Measurements from ENCODE around the gene FBXW12. TPM values are rescaled to one million over a fixed set of nuclear protein-coding genes. Genes with fewer than 3 reads are reported as not detected.

Gene FBXW12
- total RNA-seq, 1 experiment from 2014 or later = 0.74 TPM

- H3K23ac ChIP-seq (ENCODE audit: insufficient read length, low read depth, low read length) = no peak overlapping the region
- no peak overlapping the region for H2BK20ac ChIP-seq (ENCODE audit: low read depth, low read length, poor library complexity, severe bottlenecking)
- no peaks in the 10 kb centered on the region for H3K79me1 ChIP-seq (ENCODE audit: insufficient read depth, low read depth, low read length, poor library complexity, severe bottlenecking)
- no peak overlapping the region for H2BK5ac ChIP-seq (ENCODE audit: insufficient read length, low read length)
- no peak overlapping the region for H2AFZ ChIP-seq (ENCODE audit: low read length)
- H3K14ac ChIP-seq (ENCODE audit: insufficient read depth, low read length) = no peak overlapping the region
- no peak overlapping the region for H3K4ac ChIP-seq (ENCODE audit: low read depth, low read length)
- no peak overlapping the region for H3K4me2 ChIP-seq (ENCODE audit: insufficient read depth, insufficient read length, low read length)
- no peak overlapping the region for H3K27ac ChIP-seq (ENCODE audit: insufficient read length, low read depth, low read length)
- Mint-ChIP-seq H3K9me3 (no peaks in the 10 kb centered on the region), H3K4me3 (no peak overlapping the region), H3K4me1 (peaks cover 18 to 25% of the 10 kb centered on the region in 2 experiments), H3K27me3 (ENCODE audit: low read depth) (no peaks in the 10 kb centered on the region; the same call in 1 of the 2 replicates), H3K36me3 (ENCODE audit: insufficient read depth in 1 of 3, low read depth in 3 of 3) (no peaks in the 10 kb centered on the region), H3K27ac (peak overlapping the region in 2 of 3 experiments; percentile 1 to 22; a peak in 2 of 7 replicates)
- no peak overlapping the region for H2AK5ac ChIP-seq (ENCODE audit: insufficient read length, low read length)
- TF ChIP-seq CTCF (conservative IDR thresholded peaks at IDR 0.05) = no peak
- no peak overlapping the region for H4K5ac ChIP-seq (ENCODE audit: insufficient read length, low read depth, low read length)
- H2BK15ac ChIP-seq (ENCODE audit: low read depth, low read length) = no peak overlapping the region
- no peak for DNase-seq
- no peak overlapping the region for H2BK12ac ChIP-seq (ENCODE audit: insufficient read length, low read depth, low read length)
- no peak overlapping the region for H3K9ac ChIP-seq (ENCODE audit: extremely low read depth, insufficient read length, low read length)
- H4K8ac ChIP-seq (replicated peaks; ENCODE audit: insufficient read length, low read depth, low read length) = no peak overlapping the region
- H3T11ph ChIP-seq (ENCODE audit: low read length) = no peak overlapping the region
- no peaks in the 10 kb centered on the region for H3K9me3 ChIP-seq (ENCODE audit: control insufficient read depth, low read depth, low read length)
- H3K18ac ChIP-seq (ENCODE audit: insufficient read length, low read depth, low read length) = no peak overlapping the region
- H3K56ac ChIP-seq (ENCODE audit: insufficient read length, low read depth, low read length) = no peak overlapping the region
- H3K27me3 ChIP-seq (ENCODE audit: insufficient read depth, low read length) = no peaks in the 10 kb centered on the region
- H3K23me2 ChIP-seq (ENCODE audit: insufficient read length, low read depth, low read length, poor library complexity, severe bottlenecking) = no peaks in the 10 kb centered on the region
- no peaks in the 10 kb centered on the region for H3K79me2 ChIP-seq (ENCODE audit: insufficient read depth, low read length)
- H4K20me1 ChIP-seq (ENCODE audit: control insufficient read depth, insufficient read depth, insufficient read length) = no peaks in the 10 kb centered on the region
- H2BK120ac ChIP-seq (ENCODE audit: low read depth, low read length, poor library complexity, severe bottlenecking) = no peak overlapping the region
- H4K91ac ChIP-seq (ENCODE audit: insufficient read length, low read depth, low read length) = no peak overlapping the region
- no CpG with 5 or more reads among the region's 5 CpGs for WGBS (ENCODE audit: extremely low coverage, insufficient read length, low lambda C conversion rate)
- no peaks in the 10 kb centered on the region for H3K4me1 ChIP-seq (ENCODE audit: insufficient read depth, low read length)
Measured at GRCh38 chr3:48372862-48373435, 930 bp downstream of the FBXW12 start.
